Measurements from ENCODE around the gene LRMDA. TPM values are rescaled to one million over a fixed set of nuclear protein-coding genes. Genes with fewer than 3 reads are reported as not detected.

LRMDA gene
- total RNA-seq, 5 donors from 2014 or later (not counting 1 experiment from before 2014, with no cell fraction given) = 0.30 to 1.2 TPM; not detected in 3

DNA sequence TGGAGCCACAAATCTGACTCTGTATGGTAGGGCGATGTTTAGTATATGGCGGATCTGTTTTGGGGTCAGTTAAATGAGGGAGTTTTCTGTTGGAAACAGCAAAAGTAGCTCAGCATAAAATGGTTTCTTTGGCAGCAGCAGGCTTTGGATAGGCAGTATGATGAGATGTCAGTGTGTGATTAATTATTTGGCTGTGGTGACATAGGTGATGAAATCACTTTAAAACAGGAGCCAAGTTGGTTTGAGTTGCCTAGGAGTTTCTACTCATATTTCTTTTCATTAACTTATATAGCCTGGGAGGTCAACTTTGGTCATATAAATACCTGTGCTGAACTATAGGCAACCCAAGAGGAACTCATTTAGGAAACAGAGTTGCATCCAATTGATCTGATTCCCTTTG lies 291.2 kb downstream of the LRMDA start:
- no peaks in the 10 kb centered on the region for H3K9me3 ChIP-seq
- WGBS (ENCODE audit: insufficient coverage) = 82% methylated on average over 2 of the region's 2 CpGs
- DNase-seq (no peak), ATAC-seq (replicated peaks in 1 of 4) (no peak)
- Mint-ChIP-seq H3K4me1 (no peaks in the 10 kb centered on the region), H3K4me3 (no peak overlapping the region), H3K27ac (no peak overlapping the region), H3K9me3 (peaks cover 0 to 4% (median 0%) of the 10 kb centered on the region in 3 donors), H3K27me3 (peaks cover 5 to 16% of the 10 kb centered on the region in 2 donors), H3K36me3 (no peaks in the 10 kb centered on the region)
- H3K4me1 ChIP-seq (ENCODE audit: control insufficient read depth in 1 of 2, extremely low read depth in 1 of 2, insufficient read depth in 2 of 2, low read length in 2 of 2) = no peaks in the 10 kb centered on the region
- H3K36me3 ChIP-seq (ENCODE audit: control insufficient read depth in 2 of 2, extremely low read depth in 1 of 2, insufficient read depth in 1 of 2, low read length in 1 of 2) = no peaks in the 10 kb centered on the region
- no peak overlapping the region for H3K4me3 ChIP-seq (ENCODE audit: control insufficient read depth in 1 of 2, extremely low read depth in 1 of 2, low read length in 1 of 2)
- H3K27me3 ChIP-seq (replicated peaks in 1 of 2; ENCODE audit: control insufficient read depth in 2 of 2, extremely low read depth in 1 of 2, insufficient read depth in 2 of 2, low read length in 1 of 2) = no peaks in the 10 kb centered on the region
- POLR2A ChIA-PET = no interaction called here
- H3K27ac ChIP-seq (ENCODE audit: low read length) = no peak overlapping the region
- CTCF ChIA-PET = no interaction called here

- CTCF ChIA-PET = no interaction called here
Measured at GRCh38 chr10:75723319-75723980, 292.0 kb downstream of the LRMDA start.

DNA sequence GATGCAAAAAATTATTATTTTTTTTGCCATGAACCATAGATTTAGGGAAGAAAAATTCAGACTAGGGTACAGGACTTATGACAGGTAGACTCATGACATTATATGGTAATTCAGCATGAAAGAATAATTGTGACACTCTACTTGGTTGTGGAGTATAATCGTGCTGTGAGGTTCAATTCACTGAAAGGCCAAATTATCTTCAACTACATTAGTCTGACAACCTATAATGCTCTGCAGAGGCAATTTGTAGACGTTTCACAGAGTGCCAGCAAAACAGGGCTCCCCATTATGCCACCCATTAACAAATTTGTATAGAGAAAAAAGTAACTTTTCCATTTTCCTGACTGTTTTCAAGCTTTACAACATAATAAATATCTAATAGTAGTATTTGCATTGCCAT lies 292.6 kb downstream of the LRMDA start:
- H3K9me3 Mint-ChIP-seq = peaks cover 0 to 4% (median 0%) of the 10 kb centered on the region in 3 donors
- H3K27me3 ChIP-seq (replicated peaks in 1 of 2; ENCODE audit: control insufficient read depth in 2 of 2, extremely low read depth in 1 of 2, insufficient read depth in 2 of 2, low read length in 1 of 2) = no peaks in the 10 kb centered on the region
- ATAC-seq (replicated peaks in 1 of 4) = no peak
- H3K4me1 Mint-ChIP-seq = no peaks in the 10 kb centered on the region
- H3K36me3 Mint-ChIP-seq = no peaks in the 10 kb centered on the region
- H3K4me3 Mint-ChIP-seq = no peak overlapping the region
- no peak overlapping the region for H3K27ac ChIP-seq (ENCODE audit: low read length)
- H3K4me3 ChIP-seq (ENCODE audit: control insufficient read depth in 1 of 2, extremely low read depth in 1 of 2, low read length in 1 of 2) = no peak overlapping the region
- DNase-seq = no peak
- ChIA-PET POLR2A (no interaction called here), CTCF (no interaction called here)
- H3K27me3 Mint-ChIP-seq = peaks cover 5 to 16% of the 10 kb centered on the region in 2 donors
- H3K27ac Mint-ChIP-seq = no peak overlapping the region
- no CpG with 5 or more reads among the region's 2 CpGs for WGBS (ENCODE audit: insufficient coverage)
- no peaks in the 10 kb centered on the region for H3K36me3 ChIP-seq (ENCODE audit: control insufficient read depth in 2 of 2, extremely low read depth in 1 of 2, insufficient read depth in 1 of 2, low read length in 1 of 2)
- no peaks in the 10 kb centered on the region for H3K9me3 ChIP-seq
- no peaks in the 10 kb centered on the region for H3K4me1 ChIP-seq (ENCODE audit: control insufficient read depth in 1 of 2, extremely low read depth in 1 of 2, insufficient read depth in 2 of 2, low read length in 2 of 2)

More at GRCh38 chr10:75723319-75723980, 292.0 kb downstream of the LRMDA start:
- Histone ChIP-seq H3K36me3 (ENCODE audit: control insufficient read depth in 2 of 2, extremely low read depth in 1 of 2, insufficient read depth in 1 of 2, low read length in 1 of 2) (no peaks in the 10 kb centered on the region), H3K4me3 (ENCODE audit: control insufficient read depth in 1 of 2, extremely low read depth in 1 of 2, low read length in 1 of 2) (no peak overlapping the region), H3K9me3 (no peaks in the 10 kb centered on the region), H3K27me3 (replicated peaks in 1 of 2; ENCODE audit: control insufficient read depth in 2 of 2, extremely low read depth in 1 of 2, insufficient read depth in 2 of 2, low read length in 1 of 2) (no peaks in the 10 kb centered on the region), H3K4me1 (ENCODE audit: control insufficient read depth in 1 of 2, extremely low read depth in 1 of 2, insufficient read depth in 2 of 2, low read length in 2 of 2) (no peaks in the 10 kb centered on the region), H3K27ac (ENCODE audit: low read length) (no peak overlapping the region)
- no peak for DNase-seq
- 70% methylated on average over 3 of the region's 9 CpGs for WGBS (ENCODE audit: insufficient coverage)
- H3K36me3 Mint-ChIP-seq = no peaks in the 10 kb centered on the region
- no peaks in the 10 kb centered on the region for H3K4me1 Mint-ChIP-seq
- no peak for ATAC-seq (replicated peaks in 1 of 4)
- no peak overlapping the region for H3K4me3 Mint-ChIP-seq
- peaks cover 5 to 16% of the 10 kb centered on the region in 2 donors for H3K27me3 Mint-ChIP-seq
- peaks cover 0 to 4% (median 0%) of the 10 kb centered on the region in 3 donors for H3K9me3 Mint-ChIP-seq
- POLR2A ChIA-PET = no interaction called here
- H3K27ac Mint-ChIP-seq = no peak overlapping the region

- H3K4me1 Mint-ChIP-seq = no peaks in the 10 kb centered on the region
- peaks cover 0 to 4% (median 0%) of the 10 kb centered on the region in 3 donors for H3K9me3 Mint-ChIP-seq
- H3K36me3 ChIP-seq (ENCODE audit: control insufficient read depth in 2 of 2, extremely low read depth in 1 of 2, insufficient read depth in 1 of 2, low read length in 1 of 2) = no peaks in the 10 kb centered on the region
- no peaks in the 10 kb centered on the region for H3K36me3 Mint-ChIP-seq
- no peak overlapping the region for H3K27ac ChIP-seq (ENCODE audit: low read length)
- ChIA-PET POLR2A (no interaction called here), CTCF (no interaction called here)
- H3K27ac Mint-ChIP-seq = no peak overlapping the region
- no peaks in the 10 kb centered on the region for H3K4me1 ChIP-seq (ENCODE audit: control insufficient read depth in 1 of 2, extremely low read depth in 1 of 2, insufficient read depth in 2 of 2, low read length in 2 of 2)
- ATAC-seq (replicated peaks in 1 of 4) (no peak), DNase-seq (no peak)
- no peaks in the 10 kb centered on the region for H3K9me3 ChIP-seq
- no peaks in the 10 kb centered on the region for H3K27me3 ChIP-seq (replicated peaks in 1 of 2; ENCODE audit: control insufficient read depth in 2 of 2, extremely low read depth in 1 of 2, insufficient read depth in 2 of 2, low read length in 1 of 2)
- no peak overlapping the region for H3K4me3 ChIP-seq (ENCODE audit: control insufficient read depth in 1 of 2, extremely low read depth in 1 of 2, low read length in 1 of 2)
- H3K4me3 Mint-ChIP-seq = no peak overlapping the region
- peaks cover 5 to 19% of the 10 kb centered on the region in 2 donors for H3K27me3 Mint-ChIP-seq
- 93% methylated on average over 3 of the region's 11 CpGs for WGBS (ENCODE audit: insufficient coverage)
Measured at GRCh38 chr10:75726522-75727483, 295.4 kb downstream of the LRMDA start.

- Mint-ChIP-seq H3K9me3 (peaks cover 0 to 4% (median 0%) of the 10 kb centered on the region in 3 donors), H3K27ac (no peak overlapping the region), H3K27me3 (peaks cover 6 to 25% of the 10 kb centered on the region in 2 donors), H3K4me1 (no peaks in the 10 kb centered on the region), H3K4me3 (no peak overlapping the region), H3K36me3 (no peaks in the 10 kb centered on the region)
- H3K36me3 ChIP-seq (ENCODE audit: control insufficient read depth in 2 of 2, extremely low read depth in 1 of 2, insufficient read depth in 1 of 2, low read length in 1 of 2) = no peaks in the 10 kb centered on the region
- no peak overlapping the region for H3K4me3 ChIP-seq (ENCODE audit: control insufficient read depth in 1 of 2, extremely low read depth in 1 of 2, low read length in 1 of 2)
- POLR2A ChIA-PET = no interaction called here
- 33% methylated on average over 1 of the region's 1 CpG for WGBS (ENCODE audit: insufficient coverage)
- no peak for DNase-seq
- no peak overlapping the region for H3K27ac ChIP-seq (ENCODE audit: low read length)
- H3K4me1 ChIP-seq (ENCODE audit: control insufficient read depth in 1 of 2, extremely low read depth in 1 of 2, insufficient read depth in 2 of 2, low read length in 2 of 2) = no peaks in the 10 kb centered on the region
- CTCF ChIA-PET = no interaction called here
- no peak for ATAC-seq (replicated peaks in 1 of 4)
- no peaks in the 10 kb centered on the region for H3K27me3 ChIP-seq (replicated peaks in 1 of 2; ENCODE audit: control insufficient read depth in 2 of 2, extremely low read depth in 1 of 2, insufficient read depth in 2 of 2, low read length in 1 of 2)
- no peaks in the 10 kb centered on the region for H3K9me3 ChIP-seq
Measured at GRCh38 chr10:75730847-75731246, 299.4 kb downstream of the LRMDA start.

- ATAC-seq (replicated peaks in 1 of 4) (no peak), DNase-seq (no peak)
- Histone ChIP-seq H3K9me3 (no peaks in the 10 kb centered on the region), H3K27ac (ENCODE audit: low read length) (no peak overlapping the region), H3K36me3 (ENCODE audit: control insufficient read depth in 2 of 2, extremely low read depth in 1 of 2, insufficient read depth in 1 of 2, low read length in 1 of 2) (no peaks in the 10 kb centered on the region), H3K4me3 (ENCODE audit: control insufficient read depth in 1 of 2, extremely low read depth in 1 of 2, low read length in 1 of 2) (no peak overlapping the region), H3K27me3 (replicated peaks in 1 of 2; ENCODE audit: control insufficient read depth in 2 of 2, extremely low read depth in 1 of 2, insufficient read depth in 2 of 2, low read length in 1 of 2) (no peaks in the 10 kb centered on the region), H3K4me1 (ENCODE audit: control insufficient read depth in 1 of 2, extremely low read depth in 1 of 2, insufficient read depth in 2 of 2, low read length in 2 of 2) (no peaks in the 10 kb centered on the region)
- POLR2A ChIA-PET = no interaction called here
- Mint-ChIP-seq H3K36me3 (no peaks in the 10 kb centered on the region), H3K27me3 (peaks cover 3 to 18% of the 10 kb centered on the region in 2 donors), H3K4me3 (no peak overlapping the region), H3K4me1 (no peaks in the 10 kb centered on the region), H3K9me3 (peaks cover 0 to 4% (median 0%) of the 10 kb centered on the region in 3 donors), H3K27ac (no peak overlapping the region)
- no CpG with 5 or more reads among the region's 2 CpGs for WGBS (ENCODE audit: insufficient coverage)
- CTCF ChIA-PET = no interaction called here
Measured at GRCh38 chr10:75733135-75733890, 301.9 kb downstream of the LRMDA start.

Measured in T-cell (primary cell).